Hippocampal formation (tissue), 2 donors: ENCODE results near the gene CACNA1C.

Source experiments
- DNase-seq, 2 donors: peaks; one replicate each; lab custom pipeline; 2025; lab: John Stamatoyannopoulos, UW

Gene CACNA1C

GRCh38 chr12:2198542-2198941, 145.8 kb downstream of the CACNA1C start:
- DNase-seq = no peak

DNA sequence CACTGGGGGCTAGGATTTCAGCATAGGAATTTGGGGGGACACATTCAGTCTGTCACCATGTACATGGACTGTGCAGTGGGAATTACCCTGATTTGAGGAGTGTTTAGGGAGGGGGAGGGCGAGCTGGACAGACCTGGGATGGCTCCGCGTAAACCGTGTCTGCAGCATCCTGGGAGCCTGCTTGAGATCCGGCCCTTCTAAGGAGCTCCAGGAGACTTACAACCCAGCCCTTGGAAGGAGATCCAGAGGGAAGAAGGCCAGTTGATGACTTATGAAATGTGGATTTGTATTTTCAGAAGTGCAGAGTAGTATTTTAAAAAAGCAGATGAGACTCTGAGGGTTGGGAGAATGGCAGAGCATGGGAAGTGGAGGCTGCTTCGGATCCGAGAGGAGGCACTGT, 153.2 kb downstream of the CACNA1C start:
- no peak for DNase-seq

DNA sequence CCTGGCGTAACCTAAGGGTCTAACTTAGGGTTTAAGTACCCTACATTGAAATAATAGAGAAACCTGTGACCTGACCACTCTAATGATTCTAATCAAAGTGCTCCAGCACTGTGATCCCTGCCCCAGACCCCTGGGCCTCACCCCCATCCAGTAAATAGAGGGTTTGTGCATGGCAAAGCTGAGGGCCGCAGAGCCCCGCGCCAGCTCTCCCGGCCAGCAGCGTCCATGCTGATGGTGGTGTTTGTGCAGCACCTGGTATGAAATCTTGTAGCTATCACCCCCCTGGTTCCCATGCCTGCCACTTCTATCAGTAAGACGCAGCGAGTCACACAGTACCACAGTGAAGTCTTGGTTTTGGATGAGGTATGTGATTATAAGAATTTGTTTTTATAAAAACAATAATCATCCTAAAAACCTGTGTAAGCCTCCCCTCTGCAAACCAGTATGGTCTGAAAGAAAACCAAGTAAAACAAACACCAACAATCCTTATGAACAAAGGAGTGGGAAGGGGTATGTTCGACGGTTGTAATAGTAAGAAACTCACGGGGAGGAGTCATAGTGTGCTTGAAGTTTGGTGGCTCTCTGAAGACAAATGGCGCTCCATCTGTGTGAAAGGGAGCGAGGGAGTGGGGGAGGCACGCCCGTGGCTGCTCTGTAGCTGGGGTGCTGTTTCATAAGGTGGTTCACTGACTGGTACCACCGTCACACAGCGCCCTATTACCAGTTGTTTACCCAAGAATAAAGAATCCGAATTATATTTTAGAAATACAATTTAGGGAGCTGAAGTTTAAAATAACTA, 156.2 kb downstream of the CACNA1C start:
- DNase-seq = no peak

- DNase-seq = no peak
Measured at GRCh38 chr12:2211119-2211518, 158.3 kb downstream of the CACNA1C start.

- no peak for DNase-seq
Measured at GRCh38 chr12:2212537-2212936, 159.8 kb downstream of the CACNA1C start.

DNA sequence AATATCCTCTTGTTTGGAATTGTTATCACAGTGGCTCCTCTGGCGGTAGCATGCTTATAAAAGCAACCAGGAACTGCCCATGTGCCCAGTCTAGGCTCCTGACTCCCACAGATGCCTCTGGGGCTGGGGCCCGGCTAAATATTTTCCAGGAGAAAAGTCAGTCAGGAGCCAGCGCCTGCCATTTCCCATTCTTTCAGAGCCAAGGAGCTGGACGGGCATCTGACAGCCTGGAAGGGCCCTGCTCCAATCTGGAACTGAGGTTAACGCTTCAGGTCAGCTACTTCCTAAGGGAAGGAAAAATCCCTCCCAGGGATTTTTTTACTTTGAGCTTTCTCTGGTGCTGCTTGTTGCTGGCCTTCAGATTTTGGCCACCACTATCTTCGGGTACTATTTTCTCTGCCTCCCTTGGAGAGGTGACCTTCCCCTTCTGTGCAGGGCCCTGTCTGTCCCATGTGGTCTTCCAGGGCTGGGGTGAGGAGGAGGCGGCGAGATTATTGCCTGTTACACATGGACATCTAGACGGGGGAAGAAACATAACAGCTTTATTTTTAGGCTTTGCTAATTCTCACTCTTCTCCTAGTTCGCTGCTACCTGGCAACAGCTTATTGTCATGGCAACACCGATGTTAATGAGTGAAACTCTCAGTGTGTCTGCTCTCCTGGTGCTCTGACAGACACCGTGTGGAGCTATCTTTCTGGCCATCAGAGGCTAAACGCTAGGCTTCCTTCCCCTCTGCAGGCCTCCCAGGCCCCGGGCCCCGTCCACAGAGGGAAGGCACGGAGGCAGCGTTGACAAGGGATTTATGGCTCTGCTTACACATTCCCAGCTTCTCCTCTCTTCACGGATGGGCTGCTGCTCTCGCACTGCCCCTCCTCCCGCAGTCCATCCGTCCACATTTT, 160.4 kb downstream of the CACNA1C start:
- DNase-seq = peak in 1 of 2 donors; percentile 77

GRCh38 chr12:2214411-2214810, 161.6 kb downstream of the CACNA1C start:
- no peak for DNase-seq

GRCh38 chr12:2215709-2216560, 163.1 kb downstream of the CACNA1C start:
- DNase-seq = no peak

GRCh38 chr12:2218706-2219105, 165.9 kb downstream of the CACNA1C start:
- DNase-seq = no peak

DNA sequence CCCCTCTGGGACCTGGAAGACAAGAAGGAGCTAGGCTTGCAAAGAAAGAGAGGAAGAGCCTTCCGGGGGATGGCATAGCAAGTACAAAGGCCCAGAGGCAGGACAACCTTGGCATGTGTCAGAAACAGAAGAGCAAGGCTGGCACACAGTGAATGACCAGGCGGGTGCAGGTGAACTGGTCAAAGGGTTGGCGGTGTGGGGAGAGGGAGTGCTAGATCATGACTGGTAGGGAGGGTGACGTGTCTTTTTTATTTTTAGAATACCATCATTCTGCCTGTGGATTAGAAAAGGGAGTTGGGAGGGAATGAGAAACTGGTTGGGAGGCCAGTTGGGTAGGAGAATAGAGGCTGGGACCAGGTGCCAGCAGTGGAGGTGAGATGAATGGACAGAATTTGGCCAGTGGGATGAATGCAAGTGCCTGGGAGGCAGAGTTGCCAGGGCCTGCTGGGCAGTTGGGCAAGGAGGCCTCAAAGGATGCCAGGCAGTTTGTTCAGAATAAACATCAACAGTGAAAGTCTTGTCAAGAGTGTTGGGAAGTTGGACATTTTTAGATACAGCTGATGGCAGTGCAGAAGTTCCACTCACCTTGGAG, 168.3 kb downstream of the CACNA1C start:
- no peak for DNase-seq

DNA sequence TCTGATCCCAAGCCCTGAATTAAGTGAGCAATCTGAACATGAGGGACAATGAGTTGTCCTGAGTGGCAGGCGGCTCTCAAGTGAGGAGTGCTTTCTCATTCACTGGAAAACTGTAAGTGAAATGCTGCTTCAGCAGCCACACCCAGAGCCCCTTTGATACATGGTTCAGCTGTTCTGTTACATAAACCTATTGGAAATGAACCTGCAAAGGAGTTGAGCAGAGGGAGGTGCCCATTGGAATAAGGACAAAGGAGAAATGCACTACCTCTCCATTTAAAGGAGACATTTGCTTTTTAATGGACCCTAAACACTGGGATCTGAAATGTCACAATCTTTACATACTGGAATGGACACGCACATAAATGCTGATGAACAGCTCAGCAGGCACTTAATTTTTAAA, 169.9 kb downstream of the CACNA1C start:
- DNase-seq = no peak

GRCh38 chr12:2224961-2225360, 172.2 kb downstream of the CACNA1C start:
- DNase-seq = no peak

DNA sequence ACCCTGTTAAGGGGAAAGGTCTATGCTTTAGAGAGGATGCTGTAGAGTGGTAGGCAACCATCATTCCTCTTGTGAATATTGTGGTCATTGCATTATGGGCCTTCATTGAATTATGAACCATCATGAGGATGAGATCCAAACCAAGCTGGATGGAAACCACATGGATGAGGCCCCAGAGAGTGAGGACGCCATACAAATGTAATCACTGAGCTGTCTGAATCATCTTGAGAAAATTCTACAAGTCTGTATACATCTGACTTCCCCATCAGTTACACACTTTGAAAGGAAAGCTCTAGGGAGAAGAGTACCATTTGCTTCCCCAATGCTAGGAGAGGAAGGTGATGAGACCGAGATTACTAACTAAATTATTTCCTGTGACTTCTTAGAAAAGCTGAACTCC, 172.9 kb downstream of the CACNA1C start:
- no peak for DNase-seq

- no peak for DNase-seq
Measured at GRCh38 chr12:2226641-2227040, 173.9 kb downstream of the CACNA1C start.

GRCh38 chr12:2227360-2227759, 174.6 kb downstream of the CACNA1C start:
- no peak for DNase-seq

DNA sequence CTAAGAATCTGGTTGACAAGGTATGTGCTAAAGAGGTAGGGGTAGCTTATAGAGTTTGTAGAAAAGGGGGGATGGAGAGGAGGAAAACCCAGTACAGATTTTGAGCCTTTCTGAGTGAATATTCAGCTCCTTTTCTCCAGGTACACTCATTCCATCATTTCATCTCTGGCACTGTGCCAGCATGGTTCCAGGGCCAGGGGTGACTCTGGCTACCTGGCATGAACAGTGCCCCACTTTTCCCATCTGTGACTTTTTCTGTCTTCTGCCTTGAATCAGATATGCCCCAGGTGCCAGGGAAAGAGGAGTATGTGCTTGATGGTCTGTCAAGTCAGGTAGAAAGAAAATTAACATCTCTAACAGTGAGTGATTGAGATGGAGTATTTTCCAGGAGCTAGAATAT, 175.7 kb downstream of the CACNA1C start:
- DNase-seq = no peak

DNA sequence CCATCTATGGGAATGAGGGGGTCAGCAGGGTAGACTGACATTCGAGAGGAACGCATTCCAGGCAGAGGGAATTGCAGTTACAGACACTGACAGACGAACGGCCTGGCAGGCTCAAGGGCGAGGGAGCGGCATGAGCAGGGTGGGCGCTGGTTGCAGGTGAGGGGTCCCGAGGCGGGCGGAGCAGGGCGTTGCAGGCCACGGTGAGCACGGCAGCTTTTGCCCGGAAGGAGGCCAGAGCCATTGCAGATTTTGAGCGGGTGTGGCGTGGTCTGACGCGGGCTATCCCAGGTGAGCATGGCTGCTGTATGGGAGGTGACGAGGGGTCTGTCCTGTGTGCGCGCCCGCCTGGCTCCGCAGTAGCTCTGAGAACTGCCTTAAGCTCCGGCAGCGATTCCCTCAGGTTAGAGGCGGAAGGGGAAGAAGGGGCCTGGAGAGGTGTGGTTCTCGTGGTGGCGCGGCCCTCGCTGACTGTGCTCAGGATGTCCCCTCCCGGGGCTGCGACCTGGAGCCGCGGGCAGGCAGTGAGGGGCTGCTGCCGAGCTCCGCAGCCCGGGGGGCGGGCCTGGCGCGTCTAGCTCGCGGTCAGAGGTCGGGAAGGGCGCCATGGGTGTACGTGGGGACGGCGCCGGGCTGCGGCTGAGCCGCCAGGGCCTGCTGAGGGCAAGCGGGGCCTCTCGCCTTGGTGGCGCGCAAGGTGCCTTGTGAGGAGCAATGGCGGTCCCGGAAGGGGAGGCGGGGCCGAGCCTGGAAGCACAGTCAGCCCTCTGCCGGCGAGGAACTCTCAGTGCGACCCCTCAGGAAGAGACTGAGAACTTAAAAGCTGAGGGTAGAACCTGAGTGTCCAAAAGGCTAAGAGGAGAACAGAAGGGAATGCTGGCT, 177.1 kb downstream of the CACNA1C start:
- DNase-seq = no peak

- no peak for DNase-seq
Measured at GRCh38 chr12:2231011-2231595, 178.3 kb downstream of the CACNA1C start.

DNA sequence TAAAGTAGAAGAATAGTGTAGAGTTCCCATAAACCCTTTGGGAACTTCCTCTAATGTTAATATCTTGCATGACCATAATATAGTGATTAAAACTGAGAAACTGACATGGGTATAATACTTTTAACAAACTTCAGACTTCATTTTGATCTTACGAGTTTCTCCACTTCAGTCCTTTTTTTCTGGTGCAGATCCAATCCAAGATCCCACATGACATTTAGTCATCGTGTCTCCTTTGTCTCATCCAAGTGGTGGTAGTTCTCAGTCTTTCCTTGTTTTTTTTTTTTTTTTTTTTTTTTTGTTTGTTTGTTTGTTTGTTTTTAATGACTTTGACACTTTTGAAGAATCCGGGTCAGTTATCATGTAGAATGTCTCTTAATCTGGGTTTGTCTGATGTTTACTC, 179.2 kb downstream of the CACNA1C start:
- no peak for DNase-seq

DNA sequence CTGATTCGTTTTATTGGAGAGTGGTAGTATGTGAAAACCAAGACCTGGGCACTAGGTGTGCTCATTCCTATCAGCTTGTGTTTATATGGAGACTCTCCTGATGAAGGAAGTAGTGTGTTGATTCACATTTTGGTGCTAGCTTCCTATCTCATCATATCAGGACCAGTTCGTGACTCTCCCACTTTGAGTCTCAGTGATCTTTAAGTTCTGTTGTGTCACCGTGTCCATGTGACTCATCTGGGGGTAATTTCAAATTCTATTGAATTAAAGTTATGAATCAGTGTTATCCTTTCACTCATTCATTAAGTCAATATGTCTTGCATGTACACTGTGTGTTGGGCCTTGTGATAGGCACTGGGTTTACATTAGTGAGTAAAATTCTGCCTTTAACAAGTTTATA, 180.2 kb downstream of the CACNA1C start:
- DNase-seq = no peak
